HUES64 (cell line): ENCODE data around the gene ABCC3.
A peak's percentile ranks its signal among the peaks of the same experiment; 100 is the strongest.
"Not testable (repeated sequence)": the region's sequence is repeated elsewhere in the genome, so short reads cannot be mapped to it uniquely, and the experiment has no call there.

Source experiments
- H3K27ac ChIP-seq: 2 replicates; pipeline ENCODE4 v1.7.0; 2013; ENCODE audit warnings: low read depth, low read length, inconsistent platforms
- H3K27me3 ChIP-seq: 2 replicates; pipeline ENCODE4 v1.6.1; 2013; ENCODE audit warnings: mild to moderate bottlenecking, low read length; ENCODE audit not compliant: insufficient read depth
- H3K36me3 ChIP-seq: 2 replicates; pipeline ENCODE4 v1.6.1; 2013; ENCODE audit warnings: mild to moderate bottlenecking, low read length; ENCODE audit not compliant: insufficient read depth
- H3K4me1 ChIP-seq: 2 replicates; pipeline ENCODE4 v1.6.1; 2013; ENCODE audit warnings: mild to moderate bottlenecking, low read length, moderate library complexity; ENCODE audit not compliant: insufficient read depth
- H3K4me3 ChIP-seq: 2 replicates; pipeline ENCODE4 v1.5.1; 2013; ENCODE audit warnings: mild to moderate bottlenecking, low read length, moderate library complexity
- H3K9ac ChIP-seq: 2 replicates; pipeline ENCODE4 v1.6.1; 2013; ENCODE audit warnings: mild to moderate bottlenecking, low read depth, low read length
- H3K9me3 ChIP-seq: 2 replicates; pipeline ENCODE4 v1.6.1; 2013; ENCODE audit warnings: low read depth, low read length; ENCODE audit not compliant: insufficient read depth
- WGBS: fragments of 150-250, 120-280 bp; methylation state at CpG from one replicate; pipeline ENCODE4 v1.1.7; 2013; ENCODE audit warnings: missing lambda C conversion rate; 5-methylcytosine and 5-hydroxymethylcytosine counted together

ABCC3 gene

DNA sequence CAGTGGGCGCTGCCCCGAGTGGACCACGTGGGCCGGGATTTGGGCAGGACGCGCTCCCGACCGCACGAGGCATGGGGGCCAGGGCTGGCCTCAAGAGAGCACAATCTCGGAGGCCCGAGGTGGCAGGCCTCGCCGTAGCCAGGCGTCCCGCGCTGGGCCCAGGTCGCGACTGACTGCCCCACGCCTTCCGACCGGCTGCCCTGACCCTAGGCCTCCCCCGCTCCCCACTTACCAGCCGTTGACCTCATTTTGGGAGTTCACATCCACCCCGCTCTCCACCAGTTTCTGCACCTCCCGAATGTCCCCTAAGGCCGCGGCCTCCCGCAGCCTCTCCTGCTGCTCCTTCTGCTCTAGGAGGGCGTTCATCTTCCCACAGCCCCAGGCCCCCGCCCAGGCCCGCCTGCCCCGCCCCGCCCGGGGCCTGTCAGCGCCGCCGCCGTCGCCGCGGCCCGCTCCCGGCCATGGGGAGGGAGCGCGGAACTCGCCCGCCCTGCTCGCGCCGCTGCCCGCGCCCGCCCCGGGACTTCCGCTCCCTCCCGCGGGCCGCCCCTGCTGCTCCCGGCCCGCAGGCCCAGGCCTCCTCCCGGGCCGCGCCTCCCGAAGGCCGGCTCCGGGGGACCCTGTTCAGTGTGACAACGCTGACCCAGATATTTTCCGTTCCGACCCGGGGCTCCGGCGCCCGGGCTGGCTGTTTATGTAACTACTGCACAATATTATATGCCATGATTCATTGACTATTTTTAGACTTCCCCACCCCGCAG, 72.8 kb downstream of the ABCC3 start, which contains the start of gene ANKRD40:
TSS of gene ANKRD40 (minus strand) at position 626 of the 761 bp plus-strand sequence. CDS start at position 366, 260 bp downstream.
- Histone ChIP-seq H3K27me3 (no peaks in the 10 kb centered on the region), H3K36me3 (peaks cover 18% of the 10 kb centered on the region), H3K9ac (peak within 1 kb of the TSS; percentile 85), H3K27ac (peak within 1 kb of the TSS; percentile 82), H3K4me1 (peaks cover 13% of the 10 kb centered on the region), H3K4me3 (peak within 1 kb of the TSS; percentile 80), H3K9me3 (no peaks in the 10 kb centered on the region)
- under 1% methylated on average over 74 of the region's 74 CpGs for WGBS

DNA sequence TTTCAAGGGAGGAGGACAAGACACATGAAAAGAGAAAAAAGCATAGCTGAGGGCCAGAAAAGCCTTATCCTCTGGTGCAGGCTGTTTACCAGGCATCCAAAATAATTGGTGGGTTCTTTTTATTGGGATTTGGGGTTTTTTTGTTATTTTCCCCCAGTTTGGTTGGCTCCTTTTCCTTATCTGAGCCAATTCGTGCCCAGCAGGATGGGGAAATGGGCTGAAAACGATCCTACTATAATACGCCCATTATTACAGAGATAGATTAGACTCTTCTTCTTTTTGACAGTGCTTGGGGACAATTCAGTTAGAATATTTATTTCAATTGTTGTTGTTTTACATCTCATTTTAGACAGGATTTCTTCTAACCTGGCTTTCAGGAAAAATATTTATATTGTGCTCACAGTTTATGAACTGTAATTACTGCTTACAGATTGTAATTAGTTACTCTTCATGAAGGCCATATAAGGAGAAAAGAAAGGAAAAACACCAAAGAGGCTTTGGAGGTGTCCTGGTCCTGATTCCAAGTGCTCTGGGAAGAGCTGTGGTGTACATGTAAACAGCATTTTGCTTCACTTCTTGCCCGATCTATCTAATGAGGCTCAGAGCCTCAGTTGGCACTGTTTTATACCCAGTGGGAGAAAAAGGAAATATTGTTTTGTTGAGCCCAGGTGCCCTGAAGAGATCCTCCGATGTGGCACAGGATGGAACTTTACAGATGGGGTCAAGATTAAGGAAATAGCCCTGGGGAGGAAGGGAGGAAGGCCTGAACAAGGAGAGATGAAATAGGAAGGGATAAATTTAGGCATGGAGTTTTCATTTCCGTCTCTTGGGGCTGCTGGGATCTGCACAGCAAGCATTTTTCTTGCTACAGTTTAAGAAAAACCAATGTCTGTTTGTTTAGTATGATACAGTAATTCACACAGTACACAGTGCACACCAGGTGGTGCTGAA, 73.6 kb downstream of the ABCC3 start:
- Histone ChIP-seq H3K9me3 (no peaks in the 10 kb centered on the region), H3K4me1 (peaks cover 13% of the 10 kb centered on the region), H3K9ac (peak overlapping the region; percentile 85), H3K27ac (peak overlapping the region; percentile 82), H3K36me3 (peaks cover 10% of the 10 kb centered on the region), H3K27me3 (no peaks in the 10 kb centered on the region), H3K4me3 (peak overlapping the region; percentile 80)
- WGBS = 83% methylated on average over 3 of the region's 6 CpGs

DNA sequence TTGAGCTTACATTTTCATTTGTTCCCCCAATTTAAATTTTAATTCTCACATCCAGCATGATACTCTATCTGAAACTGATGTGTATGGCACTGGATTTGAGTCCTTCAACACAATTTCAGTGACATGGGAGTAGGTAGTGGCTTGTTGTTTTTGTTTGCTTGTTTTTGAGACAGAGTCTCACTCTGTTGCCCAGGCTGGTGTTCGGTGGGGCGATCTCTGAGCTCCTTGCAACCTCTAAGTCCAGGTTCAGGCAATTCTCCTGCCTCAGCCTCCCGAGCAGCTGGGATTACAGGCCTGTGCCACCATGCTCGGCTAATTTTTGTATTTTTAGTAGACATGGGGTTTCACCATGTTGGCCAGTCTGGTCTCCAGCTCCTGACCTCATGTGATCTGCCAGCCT, 74.4 kb downstream of the ABCC3 start:
- peak overlapping the region; percentile 80; the same call in 1 of the 2 replicates for H3K4me3 ChIP-seq
- not testable (repeated sequence) for H3K9me3 ChIP-seq, H3K27me3 ChIP-seq, H3K36me3 ChIP-seq, H3K9ac ChIP-seq
- WGBS = 92% methylated on average over 4 of the region's 4 CpGs
- H3K4me1 ChIP-seq = peaks cover 13% of the 10 kb centered on the region
- 0 out of 2 replicates have a peak overlapping the region, but pooled peaks have one; percentile 82 for H3K27ac ChIP-seq

DNA sequence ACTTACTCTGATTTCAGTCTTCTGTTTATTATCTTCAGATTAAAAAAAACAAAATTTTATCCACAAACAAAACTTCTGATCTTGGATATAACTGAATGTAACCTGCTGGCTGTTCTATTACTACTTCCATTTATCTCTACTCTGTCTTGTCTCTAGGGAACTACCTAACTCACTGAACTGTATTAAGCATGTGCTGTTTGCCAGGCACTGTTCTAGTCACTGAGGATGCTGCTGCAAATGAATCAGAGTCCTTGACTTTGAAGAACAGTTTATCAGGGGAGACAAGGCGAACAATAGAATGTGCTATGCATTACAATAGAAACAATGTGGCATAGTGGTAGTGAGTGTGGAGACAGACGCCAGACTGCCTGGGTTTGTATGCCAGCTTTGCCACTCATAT, 75.3 kb downstream of the ABCC3 start:
- Histone ChIP-seq H3K36me3 (no peaks in the 10 kb centered on the region), H3K9me3 (no peaks in the 10 kb centered on the region), H3K27me3 (no peaks in the 10 kb centered on the region), H3K4me3 (no peak overlapping the region), H3K27ac (no peak overlapping the region), H3K4me1 (peaks cover 13% of the 10 kb centered on the region), H3K9ac (no peak overlapping the region)
- WGBS = 87% methylated on average over 2 of the region's 2 CpGs

DNA sequence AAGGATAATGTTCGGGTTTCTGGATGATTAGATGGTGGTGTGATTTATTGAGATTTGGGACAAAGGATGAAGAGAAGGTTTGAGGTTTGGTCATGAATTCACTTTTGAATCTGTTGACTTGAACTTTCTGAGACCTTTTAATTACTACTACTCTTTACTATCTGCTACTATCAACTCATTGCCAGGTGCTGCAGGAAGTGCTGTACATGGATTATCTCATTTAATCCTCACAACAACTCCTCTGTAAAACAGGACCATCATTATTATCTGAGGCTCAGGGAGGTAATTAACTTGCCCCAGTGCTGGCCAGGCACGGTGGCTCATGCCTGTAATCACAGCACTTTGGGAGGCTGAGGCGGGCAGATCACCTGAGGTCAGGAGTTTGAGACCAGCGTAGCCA, 76.0 kb downstream of the ABCC3 start:
- no peak overlapping the region for H3K27ac ChIP-seq

DNA sequence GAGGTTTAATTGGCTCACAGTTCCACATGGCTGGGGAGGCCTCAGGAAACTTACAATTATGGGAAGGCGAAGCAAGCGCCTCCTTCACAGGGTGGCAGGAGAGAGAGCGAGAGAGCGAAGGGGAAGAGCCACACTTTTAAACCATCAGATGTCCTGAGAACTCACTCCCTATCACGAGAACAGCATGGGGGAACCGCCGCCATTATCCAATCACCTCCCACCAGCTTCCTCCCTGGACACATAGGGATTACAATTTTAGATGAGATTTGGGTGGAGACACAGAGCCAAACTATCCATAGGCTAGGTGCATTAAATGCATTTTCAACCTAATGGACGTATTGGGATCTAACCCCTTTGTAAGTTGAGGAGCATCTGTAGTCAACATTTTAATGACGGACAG, 78.0 kb downstream of the ABCC3 start:
- Histone ChIP-seq H3K27me3 (no peaks in the 10 kb centered on the region), H3K9me3 (no peaks in the 10 kb centered on the region), H3K4me3 (no peak overlapping the region), H3K36me3 (no peaks in the 10 kb centered on the region), H3K27ac (no peak overlapping the region), H3K4me1 (peaks cover 13% of the 10 kb centered on the region), H3K9ac (no peak overlapping the region)
- WGBS = 87% methylated on average over 9 of the region's 9 CpGs

More for the DNA sequence above, 76.0 kb downstream of the ABCC3 start:
- H3K9me3 ChIP-seq = no peaks in the 10 kb centered on the region
- peaks cover 13% of the 10 kb centered on the region for H3K4me1 ChIP-seq
- H3K36me3 ChIP-seq = no peaks in the 10 kb centered on the region
- H3K9ac ChIP-seq = no peak overlapping the region
- no peak overlapping the region for H3K4me3 ChIP-seq
- H3K27me3 ChIP-seq = no peaks in the 10 kb centered on the region
- 86% methylated on average over 4 of the region's 4 CpGs for whole genome bisulfite sequencing

DNA sequence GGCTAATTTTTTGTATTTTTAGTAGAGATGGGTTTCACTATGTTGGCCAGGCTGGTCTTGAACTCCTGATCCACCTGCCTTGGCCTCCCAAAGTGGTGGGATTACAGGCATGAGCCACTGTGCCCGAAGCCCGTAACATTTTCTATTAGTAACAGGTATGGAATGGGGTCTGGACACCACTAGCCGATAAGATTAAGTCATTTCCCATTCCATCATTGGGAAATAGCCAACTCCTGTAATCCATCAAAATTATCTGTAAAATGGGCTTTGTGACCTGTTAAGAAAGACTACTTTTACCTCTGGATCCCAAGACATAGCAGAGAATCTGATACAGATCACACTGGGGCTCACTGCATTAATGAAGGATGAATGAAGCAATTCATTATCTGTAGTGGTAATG, 80.8 kb downstream of the ABCC3 start:
- Histone ChIP-seq H3K27me3 (no peaks in the 10 kb centered on the region), H3K36me3 (no peaks in the 10 kb centered on the region), H3K4me1 (no peaks in the 10 kb centered on the region; the same call in 1 of the 2 replicates), H3K27ac (no peak overlapping the region), H3K4me3 (no peak overlapping the region), H3K9ac (no peak overlapping the region), H3K9me3 (no peaks in the 10 kb centered on the region)
- 100% methylated on average over 3 of the region's 3 CpGs for WGBS

DNA sequence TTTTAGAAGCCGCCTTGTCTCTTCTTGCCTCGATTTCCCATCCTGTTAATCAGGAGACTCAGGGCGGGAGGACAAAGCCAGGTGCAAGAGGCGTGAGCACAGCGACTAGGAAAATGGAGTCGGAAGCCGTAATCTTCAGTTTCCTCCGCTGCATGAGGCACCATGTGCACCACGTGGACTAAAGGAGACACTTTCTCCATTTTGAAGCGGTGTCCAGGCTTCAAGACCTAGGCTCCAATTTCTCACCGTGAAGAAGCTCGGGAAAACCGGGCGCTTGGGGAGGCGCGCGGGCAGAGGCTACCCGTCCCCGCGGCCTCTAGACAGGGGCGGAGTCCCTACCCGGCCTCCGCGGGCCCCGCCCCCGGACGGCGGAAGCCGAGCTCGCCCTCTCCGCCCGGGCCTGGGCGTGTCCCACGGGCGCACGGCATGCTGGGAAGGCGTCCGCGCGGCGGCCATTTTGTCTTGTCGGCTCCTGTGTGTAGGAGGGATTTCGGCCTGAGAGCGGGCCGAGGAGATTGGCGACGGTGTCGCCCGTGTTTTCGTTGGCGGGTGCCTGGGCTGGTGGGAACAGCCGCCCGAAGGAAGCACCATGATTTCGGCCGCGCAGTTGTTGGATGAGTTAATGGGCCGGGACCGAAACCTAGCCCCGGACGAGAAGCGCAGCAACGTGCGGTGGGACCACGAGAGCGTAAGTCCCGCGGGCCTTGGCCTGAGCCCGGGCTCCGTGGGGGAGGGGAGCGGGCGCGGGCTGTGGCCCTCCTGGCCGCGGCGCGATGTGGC, 84.7 kb downstream of the ABCC3 start, which contains the start of gene LUC7L3:
TSS of gene LUC7L3 (plus strand) at position 460 of the 780 bp plus-strand sequence. CDS start at position 590, 130 bp downstream.
- Histone ChIP-seq H3K9ac (peak within 1 kb of the TSS; percentile 99), H3K4me1 (peaks cover 18% of the 10 kb centered on the region), H3K36me3 (0 out of 2 replicates have a peak, but pooled peaks cover under 1% of the 10 kb centered on the region), H3K9me3 (no peaks in the 10 kb centered on the region), H3K4me3 (peak within 1 kb of the TSS; percentile 88), H3K27ac (peak within 1 kb of the TSS; percentile 99), H3K27me3 (no peaks in the 10 kb centered on the region)
- WGBS = 5% methylated on average over 76 of the region's 76 CpGs

DNA sequence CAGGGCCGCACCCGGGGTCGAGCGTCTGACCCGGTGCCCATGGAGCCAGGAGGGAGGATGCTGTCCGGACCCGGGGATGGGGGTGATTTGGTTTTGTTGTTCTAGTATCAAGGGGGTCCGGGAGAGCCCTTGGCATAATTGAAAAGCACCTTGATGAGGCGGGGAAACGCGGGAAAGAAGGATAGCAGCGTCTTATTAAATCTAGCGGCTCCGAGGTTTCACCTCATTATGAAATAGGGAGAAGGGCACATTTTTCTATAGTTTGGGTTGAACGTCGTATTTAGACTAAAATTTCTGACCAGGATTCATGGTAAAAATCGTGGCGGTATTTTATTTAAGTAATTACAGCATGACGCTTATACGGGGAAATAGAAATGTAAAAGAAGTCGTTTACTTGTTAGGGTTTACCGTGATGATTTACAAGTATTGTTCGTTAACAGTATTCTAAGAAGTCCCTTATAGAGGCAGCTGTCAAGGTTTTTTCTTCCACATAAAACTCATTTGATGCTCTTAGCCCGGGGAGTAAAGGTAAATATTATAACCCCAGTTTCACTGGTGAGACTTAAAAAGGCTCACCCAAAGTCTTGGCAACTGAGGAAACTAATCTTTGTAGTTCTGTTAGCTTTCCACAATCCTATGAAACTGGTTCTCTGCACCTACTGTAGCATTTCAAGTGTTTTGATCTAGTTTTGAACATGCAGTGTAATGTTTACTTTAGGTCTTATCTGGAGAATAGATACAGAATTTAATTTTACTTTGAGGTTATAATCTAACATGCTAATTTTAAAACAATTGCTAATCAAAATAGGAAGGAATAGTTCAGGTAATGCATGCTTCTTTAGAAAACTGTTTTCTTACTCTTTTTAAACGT, 85.5 kb downstream of the ABCC3 start:
- Histone ChIP-seq H3K9ac (peak overlapping the region; percentile 99), H3K36me3 (0 out of 2 replicates have a peak, but pooled peaks cover 2% of the 10 kb centered on the region), H3K27me3 (no peaks in the 10 kb centered on the region), H3K27ac (peak overlapping the region; percentile 99), H3K4me1 (peaks cover 18% of the 10 kb centered on the region), H3K4me3 (peak overlapping the region; percentile 88), H3K9me3 (no peaks in the 10 kb centered on the region)
- under 1% methylated on average over 24 of the region's 25 CpGs for WGBS
